Right lobe of liver (tissue), 4 donors: Measurements from ENCODE around the gene EXT2.

ENCODE experiments used
- POLR2A ChIP-seq: fragments of 450-650 bp; IDR thresholded peaks from one replicate; pipeline ENCODE4 v1.6.1; 2017; ENCODE audit warnings: antibody characterized with exemption, mild to moderate bottlenecking
- TF ChIP-seq, protein P1 (sequence below), 4 donors: fragments of 200-600 bp in 3 of 4; fragments of 450-650 bp in 1 of 4; IDR thresholded peaks; one replicate each; pipeline versions ENCODE4 v1.5.1 to v1.8.0; 2016 to 2022; ENCODE audit warnings: antibody characterized with exemption in 4 of 4, mild to moderate bottlenecking in 2 of 4
- donor health status: DM: no; HTN: no; CAD: no.
- donor health status: DM: no; HTN: no; CAD: no.
- donor health status: DM: no; HTN: yes; CAD: no.

DNA sequence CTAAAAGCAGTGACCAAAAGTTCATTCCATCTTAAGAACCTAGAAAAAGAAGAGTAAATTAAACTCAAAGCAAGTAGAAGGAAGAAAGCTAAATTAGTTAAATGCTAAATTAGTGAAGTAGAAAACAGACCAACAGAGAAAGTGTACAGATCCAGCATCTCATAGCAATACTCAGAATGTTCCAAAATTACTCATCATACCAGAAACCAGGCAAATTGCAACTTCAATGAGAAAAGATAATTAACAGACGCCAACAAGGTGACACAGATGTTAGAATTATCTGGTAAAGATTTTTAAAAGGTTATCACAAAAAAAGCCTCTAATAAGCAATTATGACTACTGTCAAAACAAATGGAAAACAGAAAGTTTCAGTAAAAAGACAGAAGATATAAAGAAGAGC, 117.7 kb downstream of the EXT2 start:
- TF ChIP-seq, protein P1, sequence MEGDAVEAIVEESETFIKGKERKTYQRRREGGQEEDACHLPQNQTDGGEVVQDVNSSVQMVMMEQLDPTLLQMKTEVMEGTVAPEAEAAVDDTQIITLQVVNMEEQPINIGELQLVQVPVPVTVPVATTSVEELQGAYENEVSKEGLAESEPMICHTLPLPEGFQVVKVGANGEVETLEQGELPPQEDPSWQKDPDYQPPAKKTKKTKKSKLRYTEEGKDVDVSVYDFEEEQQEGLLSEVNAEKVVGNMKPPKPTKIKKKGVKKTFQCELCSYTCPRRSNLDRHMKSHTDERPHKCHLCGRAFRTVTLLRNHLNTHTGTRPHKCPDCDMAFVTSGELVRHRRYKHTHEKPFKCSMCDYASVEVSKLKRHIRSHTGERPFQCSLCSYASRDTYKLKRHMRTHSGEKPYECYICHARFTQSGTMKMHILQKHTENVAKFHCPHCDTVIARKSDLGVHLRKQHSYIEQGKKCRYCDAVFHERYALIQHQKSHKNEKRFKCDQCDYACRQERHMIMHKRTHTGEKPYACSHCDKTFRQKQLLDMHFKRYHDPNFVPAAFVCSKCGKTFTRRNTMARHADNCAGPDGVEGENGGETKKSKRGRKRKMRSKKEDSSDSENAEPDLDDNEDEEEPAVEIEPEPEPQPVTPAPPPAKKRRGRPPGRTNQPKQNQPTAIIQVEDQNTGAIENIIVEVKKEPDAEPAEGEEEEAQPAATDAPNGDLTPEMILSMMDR (IDR thresholded peaks at IDR 0.05) = no peak
- no peak for TF ChIP-seq POLR2A
